Stimulated activated CD8-positive, alpha-beta memory T cell treated with anti-CD3 and anti-CD28 coated beads, Interleukin-12 subunit alpha, Interleukin-12 subunit beta, amount 100 ng/mL, for 4 hours (primary cell): ENCODE measurements around the gene RFX2.
A peak's percentile ranks its signal among the peaks of the same experiment; 100 is the strongest.
"Not testable (repeated sequence)": the region's sequence is repeated elsewhere in the genome, so short reads cannot be mapped to it uniquely, and the experiment has no call there.

Experiments
- DNase-seq: peaks from one replicate; pipeline ENCODE4 v3.0.0-alpha.2; 2020; ENCODE audit warnings: low read depth

The RFX2 gene

GRCh38 chr19:6074709-6075403, 35.4 kb downstream of the RFX2 start:
- no peak for DNase-seq

GRCh38 chr19:6073858-6074708, 36.2 kb downstream of the RFX2 start:
- no peak for DNase-seq

GRCh38 chr19:6073233-6073632, 37.1 kb downstream of the RFX2 start:
- not testable (repeated sequence) for DNase-seq

- DNase-seq: no peak
Observed at GRCh38 chr19:6071875-6072274, 38.4 kb downstream of the RFX2 start.

GRCh38 chr19:6070720-6071485, 39.4 kb downstream of the RFX2 start:
- no peak for DNase-seq

- no peak for DNase-seq
Observed at GRCh38 chr19:6070207-6070681, 40.1 kb downstream of the RFX2 start.

GRCh38 chr19:6069268-6069791, 41.0 kb downstream of the RFX2 start:
- no peak for DNase-seq

- no peak for DNase-seq
Observed at GRCh38 chr19:6068711-6069110, 41.6 kb downstream of the RFX2 start.

- no peak for DNase-seq
Observed at GRCh38 chr19:6067975-6068374, 42.3 kb downstream of the RFX2 start.

GRCh38 chr19:6066661-6067646, 43.3 kb downstream of the RFX2 start:
- no peak for DNase-seq

GRCh38 chr19:6065685-6066374, 44.5 kb downstream of the RFX2 start:
- DNase-seq: peak; percentile 36

- no peak for DNase-seq
Observed at GRCh38 chr19:6064336-6065073, 45.8 kb downstream of the RFX2 start.

- DNase-seq: no peak
Observed at GRCh38 chr19:6063576-6064335, 46.5 kb downstream of the RFX2 start.

- DNase-seq: no peak
Observed at GRCh38 chr19:6062961-6063575, 47.2 kb downstream of the RFX2 start.

GRCh38 chr19:6062274-6062673, 48.0 kb downstream of the RFX2 start:
- DNase-seq: no peak

- DNase-seq: no peak
Observed at GRCh38 chr19:6061376-6062130, 48.7 kb downstream of the RFX2 start.

GRCh38 chr19:6060600-6061375, 49.5 kb downstream of the RFX2 start:
- DNase-seq: peak; percentile 19
